Neuronal stem cell (in vitro differentiated cells): ENCODE data around the gene ZXDC.

Experiments used
- DNase-seq: peaks from one replicate; pipeline ENCODE4 v3.0.0-alpha.2; 2013; ENCODE audit warnings: low spot score
- H2AFZ ChIP-seq: one replicate; pipeline ENCODE4 v1.6.1; 2013; ENCODE audit warnings: mild to moderate bottlenecking, low read length, inconsistent platforms
- H2AK5ac ChIP-seq: 2 replicates; pipeline ENCODE4 v1.6.1; 2013; ENCODE audit warnings: low read depth, mild to moderate bottlenecking, inconsistent platforms, low read length, moderate library complexity, mixed read lengths
- H2BK120ac ChIP-seq: 2 replicates; pipeline ENCODE4 v1.6.1; 2013; ENCODE audit warnings: low read depth, mild to moderate bottlenecking, inconsistent platforms, low read length, moderate library complexity, mixed read lengths
- H2BK12ac ChIP-seq: one replicate; pipeline ENCODE4 v1.6.1; 2013; ENCODE audit warnings: low read length, inconsistent platforms
- H2BK15ac ChIP-seq: 2 replicates; pipeline ENCODE4 v1.6.1; 2013; ENCODE audit warnings: mild to moderate bottlenecking, low read length, inconsistent platforms, mixed read lengths
- H2BK5ac ChIP-seq: one replicate; pipeline ENCODE4 v1.6.1; 2013; ENCODE audit warnings: inconsistent platforms, mild to moderate bottlenecking, low read length, moderate library complexity
- H3K14ac ChIP-seq: one replicate; pipeline ENCODE4 v1.6.1; 2013; ENCODE audit warnings: low read length, inconsistent platforms
- H3K18ac ChIP-seq: 2 replicates; pipeline ENCODE4 v1.6.1; 2013; ENCODE audit warnings: low read length, inconsistent platforms
- H3K23ac ChIP-seq: 2 replicates; pipeline ENCODE4 v1.6.1; 2013; ENCODE audit warnings: low read depth, mild to moderate bottlenecking, mixed read lengths, low read length, inconsistent platforms; ENCODE audit not compliant: poor library complexity
- H3K27ac ChIP-seq: replicated peaks from 3 replicates; pipeline ENCODE4 v1.5.1; 2013; ENCODE audit warnings: low read length, inconsistent platforms
- H3K27me3 ChIP-seq, 3 experiments: 2 replicates each; pipeline ENCODE4 v1.6.1; 2013; ENCODE audit warnings: low read length in 3 of 3, mild to moderate bottlenecking in 2 of 3, inconsistent platforms in 1 of 3, low read depth in 1 of 3, mixed read lengths in 1 of 3, moderate library complexity in 1 of 3; ENCODE audit not compliant: control insufficient read depth in 3 of 3, insufficient read depth in 3 of 3
- H3K36me3 ChIP-seq, 2 donors: replicated peaks in 1 of 2; 2 replicates each; pipeline ENCODE4 v1.6.1; 2013; ENCODE audit warnings: low read length in 2 of 2; ENCODE audit not compliant: control insufficient read depth in 2 of 2, insufficient read depth in 2 of 2
- H3K4ac ChIP-seq: 2 replicates; pipeline ENCODE4 v1.6.1; 2013; ENCODE audit warnings: inconsistent platforms, mild to moderate bottlenecking, low read length, moderate library complexity
- H3K4me1 ChIP-seq, 2 donors: 1 replicate in 1 of 2; 2 replicates in 1 of 2; pipeline ENCODE4 v1.6.1; 2013; ENCODE audit warnings: low read length in 2 of 2, low read depth in 1 of 2; ENCODE audit not compliant: control insufficient read depth in 2 of 2, insufficient read depth in 1 of 2
- H3K4me2 ChIP-seq: one replicate; pipeline ENCODE4 v1.6.1; 2013; ENCODE audit warnings: mild to moderate bottlenecking, low read length, inconsistent platforms; ENCODE audit not compliant: insufficient read depth, poor library complexity, severe bottlenecking
- H3K4me3 ChIP-seq, 2 donors: 2 replicates each; pipeline ENCODE4 v1.5.1; 2013; ENCODE audit warnings: low read length in 2 of 2, mild to moderate bottlenecking in 2 of 2, inconsistent platforms in 1 of 2, moderate library complexity in 1 of 2
- H3K79me1 ChIP-seq: one replicate; pipeline ENCODE4 v1.6.1; 2013; ENCODE audit warnings: low read depth, mild to moderate bottlenecking, inconsistent platforms, low read length, moderate library complexity
- H3K9ac ChIP-seq: one replicate; pipeline ENCODE4 v1.6.1; 2013; ENCODE audit warnings: mild to moderate bottlenecking, low read depth, low read length, inconsistent platforms; ENCODE audit not compliant: poor library complexity
- H3K9me3 ChIP-seq, 2 donors: replicated peaks in 1 of 2; 2 replicates each; pipeline versions ENCODE3 to v1.6.1; 2013; ENCODE audit warnings: low read length in 2 of 2, mild to moderate bottlenecking in 2 of 2, inconsistent platforms in 1 of 2, low read depth in 1 of 2, mixed read lengths in 1 of 2, moderate library complexity in 1 of 2; ENCODE audit not compliant: control insufficient read depth in 2 of 2, insufficient read depth in 1 of 2
- H4K8ac ChIP-seq: one replicate; pipeline ENCODE4 v1.6.1; 2013; ENCODE audit warnings: low read depth, mild to moderate bottlenecking, inconsistent platforms, low read length, moderate library complexity
- H4K91ac ChIP-seq: one replicate; pipeline ENCODE4 v1.6.1; 2013; ENCODE audit warnings: low read length, low read depth, mild to moderate bottlenecking, inconsistent platforms; ENCODE audit not compliant: poor library complexity
- WGBS, 2 donors: extraction: QIAGEN DNeasy Blood & Tissue Kit; methylation state at CpG; one replicate each; pipeline ENCODE4 v1.1.7; 2013; ENCODE audit warnings: missing lambda C conversion rate in 2 of 2, mixed read lengths in 1 of 2; ENCODE audit not compliant: insufficient read length in 2 of 2, insufficient replicate concordance in 1 of 2; ENCODE audit errors: extremely low coverage in 2 of 2; 5-methylcytosine and 5-hydroxymethylcytosine counted together

Gene ZXDC

DNA sequence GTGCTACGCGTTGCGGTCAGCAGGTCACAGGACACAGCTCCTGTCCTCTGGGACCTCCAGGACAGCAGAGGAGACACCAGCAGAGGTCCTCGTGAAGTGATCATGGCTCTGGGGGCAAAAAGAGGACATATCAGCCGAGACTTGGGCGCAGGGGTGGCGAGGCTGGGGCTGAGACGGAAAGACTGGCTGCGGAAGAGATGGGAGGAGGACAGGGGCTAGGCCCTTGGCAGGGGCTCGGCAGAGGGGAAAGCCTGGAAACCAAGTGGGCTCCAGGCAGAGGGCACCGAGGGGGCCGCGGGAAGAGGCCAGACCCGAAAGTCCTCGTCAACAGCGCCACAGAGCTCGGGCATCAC, 85.9 kb downstream of the ZXDC start:
- Histone ChIP-seq H2AK5ac (no peak overlapping the region), H3K4ac (no peak overlapping the region), H3K4me1 (peaks cover 6 to 12% of the 10 kb centered on the region in 2 donors), H2BK120ac (no peak overlapping the region), H3K23ac (peak overlapping the region; percentile 8), H2AFZ (peak overlapping the region; percentile 92), H3K14ac (peak overlapping the region; percentile 39), H3K27me3 (peaks cover 0 to 36% (median 8%) of the 10 kb centered on the region in 3 experiments), H2BK12ac (peak overlapping the region; percentile 97), H2BK15ac (peak overlapping the region; percentile 82), H2BK5ac (peak overlapping the region; percentile 0), H3K9me3 (no peaks in the 10 kb centered on the region), H3K4me2 (peak overlapping the region; percentile 29), H3K9ac (no peak overlapping the region), H3K79me1 (no peaks in the 10 kb centered on the region), H3K4me3 (no peak overlapping the region), H4K91ac (no peak overlapping the region), H4K8ac (peak overlapping the region; percentile 99), H3K36me3 (no peaks in the 10 kb centered on the region), H3K27ac (no peak overlapping the region), H3K18ac (peak overlapping the region; percentile 93)
- no CpG with 5 or more reads among the region's 17 CpGs for WGBS, 2 donors
- no peak for DNase-seq

DNA sequence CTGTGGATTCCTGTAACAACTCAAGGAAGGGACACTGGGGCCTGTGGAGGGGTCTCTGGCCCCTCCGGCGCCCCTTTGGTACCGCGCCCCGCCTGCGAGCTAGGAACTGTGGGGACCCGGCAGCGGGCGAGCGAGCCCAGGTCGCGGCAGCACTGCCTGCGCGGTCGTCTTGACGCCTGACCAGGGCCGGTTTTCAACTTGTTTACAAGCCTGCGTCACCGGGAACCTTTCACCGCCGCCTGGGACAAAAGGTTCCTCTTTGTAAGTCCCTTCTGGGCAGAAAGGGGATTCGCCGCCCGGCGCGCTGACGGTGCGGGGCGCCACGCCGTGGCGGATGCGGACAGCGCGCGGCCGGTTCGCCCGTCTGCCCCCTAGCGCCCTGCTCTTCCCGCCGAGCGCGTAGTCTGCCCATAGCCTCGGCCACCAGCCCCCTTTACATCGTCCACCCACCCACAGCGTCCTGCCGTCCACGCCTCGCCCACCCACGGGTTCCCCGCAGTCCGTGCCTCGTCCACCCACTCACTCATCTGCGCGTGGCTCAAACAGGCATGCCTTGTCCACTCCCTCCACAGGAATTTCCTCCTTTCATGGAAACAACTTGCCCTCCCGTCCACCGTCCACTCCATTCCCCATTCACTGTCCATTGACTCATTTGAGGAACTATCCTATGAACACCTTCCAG, 86.4 kb downstream of the ZXDC start:
- H3K23ac ChIP-seq: peak overlapping the region; percentile 8

More for the DNA sequence above, 86.4 kb downstream of the ZXDC start:
- Histone ChIP-seq H3K4me3 (no peak overlapping the region), H3K4ac (no peak overlapping the region), H4K91ac (no peak overlapping the region), H3K14ac (peak overlapping the region; percentile 39), H3K9me3 (no peaks in the 10 kb centered on the region), H3K9ac (no peak overlapping the region), H2BK5ac (peak overlapping the region; percentile 0), H2BK12ac (peak overlapping the region; percentile 97), H3K27me3 (peaks cover 0 to 36% (median 8%) of the 10 kb centered on the region in 3 experiments), H2BK15ac (peak overlapping the region; percentile 82), H3K4me2 (peak overlapping the region; percentile 59), H4K8ac (peak overlapping the region; percentile 99), H2AFZ (peak overlapping the region; percentile 92), H3K27ac (no peak overlapping the region), H2AK5ac (no peak overlapping the region), H3K18ac (peak overlapping the region; percentile 97), H2BK120ac (peak overlapping the region; percentile 99), H3K36me3 (no peaks in the 10 kb centered on the region), H3K4me1 (peaks cover 2 to 9% of the 10 kb centered on the region in 2 donors), H3K79me1 (no peaks in the 10 kb centered on the region)
- no CpG with 5 or more reads among the region's 58 CpGs for WGBS, 2 donors
- DNase-seq: peak; percentile 89
